Uterus (tissue), 2 donors: Measurements from ENCODE around the gene MET.

Experiments used
- POLR2A ChIP-seq, 2 donors: fragments of 450-650 bp; IDR thresholded peaks; one replicate each; pipeline ENCODE4 v1.6.1; 2016; ENCODE audit warnings: antibody characterized with exemption in 2 of 2, mild to moderate bottlenecking in 1 of 2, moderate library complexity in 1 of 2
- TF ChIP-seq, protein P1 (sequence below), 4 experiments: fragments of 200-600 bp in 2 of 4; fragments of 450-650 bp in 2 of 4; sonication (generic) in 2 of 4; IDR thresholded peaks; one replicate each; pipeline ENCODE4 v1.5.1; 2016 to 2019; ENCODE audit warnings: antibody characterized with exemption in 4 of 4, mild to moderate bottlenecking in 2 of 4, moderate library complexity in 1 of 4

DNA sequence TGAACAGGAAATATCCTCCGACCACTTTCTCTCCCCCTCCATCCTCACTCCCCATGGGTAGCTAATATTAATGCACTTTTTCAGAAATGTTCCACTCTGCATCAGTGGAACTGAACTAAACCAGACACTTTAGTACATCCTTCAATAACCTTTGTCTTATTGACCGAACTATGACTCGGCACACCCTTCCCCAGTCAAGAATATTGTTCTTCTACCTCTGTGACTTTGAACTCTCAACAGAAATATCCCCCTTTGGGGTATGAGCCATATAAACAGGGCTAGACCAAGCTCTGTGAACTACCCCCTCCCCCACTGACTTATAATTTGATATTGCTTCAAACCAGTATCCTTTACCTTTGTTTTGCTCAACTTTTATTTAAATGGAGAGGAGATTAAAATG is 132.5 kb downstream of the MET start:
- TF ChIP-seq, protein P1, sequence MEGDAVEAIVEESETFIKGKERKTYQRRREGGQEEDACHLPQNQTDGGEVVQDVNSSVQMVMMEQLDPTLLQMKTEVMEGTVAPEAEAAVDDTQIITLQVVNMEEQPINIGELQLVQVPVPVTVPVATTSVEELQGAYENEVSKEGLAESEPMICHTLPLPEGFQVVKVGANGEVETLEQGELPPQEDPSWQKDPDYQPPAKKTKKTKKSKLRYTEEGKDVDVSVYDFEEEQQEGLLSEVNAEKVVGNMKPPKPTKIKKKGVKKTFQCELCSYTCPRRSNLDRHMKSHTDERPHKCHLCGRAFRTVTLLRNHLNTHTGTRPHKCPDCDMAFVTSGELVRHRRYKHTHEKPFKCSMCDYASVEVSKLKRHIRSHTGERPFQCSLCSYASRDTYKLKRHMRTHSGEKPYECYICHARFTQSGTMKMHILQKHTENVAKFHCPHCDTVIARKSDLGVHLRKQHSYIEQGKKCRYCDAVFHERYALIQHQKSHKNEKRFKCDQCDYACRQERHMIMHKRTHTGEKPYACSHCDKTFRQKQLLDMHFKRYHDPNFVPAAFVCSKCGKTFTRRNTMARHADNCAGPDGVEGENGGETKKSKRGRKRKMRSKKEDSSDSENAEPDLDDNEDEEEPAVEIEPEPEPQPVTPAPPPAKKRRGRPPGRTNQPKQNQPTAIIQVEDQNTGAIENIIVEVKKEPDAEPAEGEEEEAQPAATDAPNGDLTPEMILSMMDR (IDR thresholded peaks at IDR 0.05) = no peak
- TF ChIP-seq POLR2A (IDR thresholded peaks at IDR 0.05) = no peak
